Neuronal stem cell (in vitro differentiated cells): Measurements from ENCODE around the gene PRKCE.

ENCODE experiments used
- DNase-seq: peaks from one replicate; pipeline ENCODE4 v3.0.0-alpha.2; 2013; ENCODE audit warnings: low spot score
- H2AFZ ChIP-seq: one replicate; pipeline ENCODE4 v1.6.1; 2013; ENCODE audit warnings: mild to moderate bottlenecking, low read length, inconsistent platforms
- H2AK5ac ChIP-seq: 2 replicates; pipeline ENCODE4 v1.6.1; 2013; ENCODE audit warnings: low read depth, mild to moderate bottlenecking, inconsistent platforms, low read length, moderate library complexity, mixed read lengths
- H2BK120ac ChIP-seq: 2 replicates; pipeline ENCODE4 v1.6.1; 2013; ENCODE audit warnings: low read depth, mild to moderate bottlenecking, inconsistent platforms, low read length, moderate library complexity, mixed read lengths
- H2BK12ac ChIP-seq: one replicate; pipeline ENCODE4 v1.6.1; 2013; ENCODE audit warnings: low read length, inconsistent platforms
- H2BK15ac ChIP-seq: 2 replicates; pipeline ENCODE4 v1.6.1; 2013; ENCODE audit warnings: mild to moderate bottlenecking, low read length, inconsistent platforms, mixed read lengths
- H2BK5ac ChIP-seq: one replicate; pipeline ENCODE4 v1.6.1; 2013; ENCODE audit warnings: inconsistent platforms, mild to moderate bottlenecking, low read length, moderate library complexity
- H3K14ac ChIP-seq: one replicate; pipeline ENCODE4 v1.6.1; 2013; ENCODE audit warnings: low read length, inconsistent platforms
- H3K18ac ChIP-seq: 2 replicates; pipeline ENCODE4 v1.6.1; 2013; ENCODE audit warnings: low read length, inconsistent platforms
- H3K23ac ChIP-seq: 2 replicates; pipeline ENCODE4 v1.6.1; 2013; ENCODE audit warnings: low read depth, mild to moderate bottlenecking, mixed read lengths, low read length, inconsistent platforms; ENCODE audit not compliant: poor library complexity
- H3K27ac ChIP-seq: replicated peaks from 3 replicates; pipeline ENCODE4 v1.5.1; 2013; ENCODE audit warnings: low read length, inconsistent platforms
- H3K27me3 ChIP-seq, 3 experiments: 2 replicates each; pipeline ENCODE4 v1.6.1; 2013; ENCODE audit warnings: low read length in 3 of 3, mild to moderate bottlenecking in 2 of 3, inconsistent platforms in 1 of 3, low read depth in 1 of 3, mixed read lengths in 1 of 3, moderate library complexity in 1 of 3; ENCODE audit not compliant: control insufficient read depth in 3 of 3, insufficient read depth in 3 of 3
- H3K36me3 ChIP-seq, 2 donors: replicated peaks in 1 of 2; 2 replicates each; pipeline ENCODE4 v1.6.1; 2013; ENCODE audit warnings: low read length in 2 of 2; ENCODE audit not compliant: control insufficient read depth in 2 of 2, insufficient read depth in 2 of 2
- H3K4ac ChIP-seq: 2 replicates; pipeline ENCODE4 v1.6.1; 2013; ENCODE audit warnings: inconsistent platforms, mild to moderate bottlenecking, low read length, moderate library complexity
- H3K4me1 ChIP-seq, 2 donors: 1 replicate in 1 of 2; 2 replicates in 1 of 2; pipeline ENCODE4 v1.6.1; 2013; ENCODE audit warnings: low read length in 2 of 2, low read depth in 1 of 2; ENCODE audit not compliant: control insufficient read depth in 2 of 2, insufficient read depth in 1 of 2
- H3K4me2 ChIP-seq: one replicate; pipeline ENCODE4 v1.6.1; 2013; ENCODE audit warnings: mild to moderate bottlenecking, low read length, inconsistent platforms; ENCODE audit not compliant: insufficient read depth, poor library complexity, severe bottlenecking
- H3K4me3 ChIP-seq, 2 donors: 2 replicates each; pipeline ENCODE4 v1.5.1; 2013; ENCODE audit warnings: low read length in 2 of 2, mild to moderate bottlenecking in 2 of 2, inconsistent platforms in 1 of 2, moderate library complexity in 1 of 2
- H3K79me1 ChIP-seq: one replicate; pipeline ENCODE4 v1.6.1; 2013; ENCODE audit warnings: low read depth, mild to moderate bottlenecking, inconsistent platforms, low read length, moderate library complexity
- H3K9ac ChIP-seq: one replicate; pipeline ENCODE4 v1.6.1; 2013; ENCODE audit warnings: mild to moderate bottlenecking, low read depth, low read length, inconsistent platforms; ENCODE audit not compliant: poor library complexity
- H3K9me3 ChIP-seq, 2 donors: replicated peaks in 1 of 2; 2 replicates each; pipeline versions ENCODE3 to v1.6.1; 2013; ENCODE audit warnings: low read length in 2 of 2, mild to moderate bottlenecking in 2 of 2, inconsistent platforms in 1 of 2, low read depth in 1 of 2, mixed read lengths in 1 of 2, moderate library complexity in 1 of 2; ENCODE audit not compliant: control insufficient read depth in 2 of 2, insufficient read depth in 1 of 2
- H4K8ac ChIP-seq: one replicate; pipeline ENCODE4 v1.6.1; 2013; ENCODE audit warnings: low read depth, mild to moderate bottlenecking, inconsistent platforms, low read length, moderate library complexity
- H4K91ac ChIP-seq: one replicate; pipeline ENCODE4 v1.6.1; 2013; ENCODE audit warnings: low read length, low read depth, mild to moderate bottlenecking, inconsistent platforms; ENCODE audit not compliant: poor library complexity
- WGBS, 2 donors: extraction: QIAGEN DNeasy Blood & Tissue Kit; methylation state at CpG; one replicate each; pipeline ENCODE4 v1.1.7; 2013; ENCODE audit warnings: missing lambda C conversion rate in 2 of 2, mixed read lengths in 1 of 2; ENCODE audit not compliant: insufficient read length in 2 of 2, insufficient replicate concordance in 1 of 2; ENCODE audit errors: extremely low coverage in 2 of 2; 5-methylcytosine and 5-hydroxymethylcytosine counted together

The PRKCE gene

DNA sequence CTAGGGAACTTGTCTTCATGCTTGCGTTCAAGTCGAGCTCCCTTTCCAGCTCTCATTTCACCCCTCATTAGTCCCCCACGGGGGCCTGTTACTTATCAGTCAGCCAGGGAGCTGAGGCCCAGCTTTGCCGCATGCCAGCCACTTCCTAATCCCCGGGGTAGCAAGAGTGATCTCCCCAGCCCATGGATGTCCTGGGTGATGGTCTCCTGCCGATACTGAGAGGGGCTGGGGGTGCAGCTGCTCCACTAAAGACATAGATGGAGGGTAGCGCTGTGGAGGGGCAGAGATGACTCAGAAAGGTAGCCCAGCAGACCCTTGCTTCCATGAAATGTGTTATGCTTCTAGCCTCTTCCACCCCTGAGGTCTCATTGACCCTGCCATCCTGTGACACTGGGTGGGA is 331.7 kb downstream of the PRKCE start:
- no peaks in the 10 kb centered on the region for H3K79me1 ChIP-seq
- no peaks in the 10 kb centered on the region for H3K27me3 ChIP-seq
- peaks cover 0 to 4% of the 10 kb centered on the region in 2 donors for H3K4me1 ChIP-seq
- H2BK120ac ChIP-seq = no peak overlapping the region
- H3K4me2 ChIP-seq = no peak overlapping the region
- no peak overlapping the region for H3K18ac ChIP-seq
- no peak overlapping the region for H3K23ac ChIP-seq
- no peak overlapping the region for H3K14ac ChIP-seq
- no peaks in the 10 kb centered on the region for H3K9me3 ChIP-seq
- H3K4me3 ChIP-seq = no peak overlapping the region
- H4K8ac ChIP-seq = no peak overlapping the region
- H3K9ac ChIP-seq = no peak overlapping the region
- H2BK5ac ChIP-seq = no peak overlapping the region
- H2AK5ac ChIP-seq = no peak overlapping the region
- H2AFZ ChIP-seq = no peak overlapping the region
- no CpG with 5 or more reads among the region's 7 CpGs for WGBS, 2 donors
- DNase-seq = no peak
- H2BK15ac ChIP-seq = no peak overlapping the region
- H2BK12ac ChIP-seq = no peak overlapping the region
- no peak overlapping the region for H4K91ac ChIP-seq
- no peak overlapping the region for H3K27ac ChIP-seq
- no peak overlapping the region for H3K4ac ChIP-seq
- H3K36me3 ChIP-seq = no peaks in the 10 kb centered on the region

DNA sequence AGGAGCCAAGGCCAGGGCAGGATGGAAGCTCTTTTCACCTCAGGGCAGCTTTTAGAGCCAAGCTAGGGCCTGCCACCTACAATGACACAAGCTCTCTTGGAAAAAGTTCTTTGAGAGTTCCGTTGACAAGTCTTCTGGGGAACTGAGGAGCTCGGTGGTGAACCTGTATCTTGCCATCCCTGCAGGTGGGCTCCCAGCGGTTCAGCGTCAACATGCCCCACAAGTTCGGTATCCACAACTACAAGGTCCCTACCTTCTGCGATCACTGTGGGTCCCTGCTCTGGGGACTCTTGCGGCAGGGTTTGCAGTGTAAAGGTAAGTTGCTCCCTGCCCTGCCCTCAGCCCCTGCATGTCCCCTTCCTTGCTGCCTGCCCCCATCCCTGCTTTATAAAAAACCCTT is 332.9 kb downstream of the PRKCE start:
- peaks cover 0 to 4% of the 10 kb centered on the region in 2 donors for H3K4me1 ChIP-seq
- H2BK120ac ChIP-seq = no peak overlapping the region
- no peak overlapping the region for H2BK12ac ChIP-seq
- no CpG with 5 or more reads among the region's 7 CpGs for WGBS, 2 donors
- H3K79me1 ChIP-seq = no peaks in the 10 kb centered on the region
- no peak overlapping the region for H3K4me3 ChIP-seq
- no peaks in the 10 kb centered on the region for H3K27me3 ChIP-seq
- no peak overlapping the region for H3K18ac ChIP-seq
- H2BK5ac ChIP-seq = no peak overlapping the region
- no peak overlapping the region for H3K4me2 ChIP-seq
- H4K91ac ChIP-seq = no peak overlapping the region
- H3K14ac ChIP-seq = no peak overlapping the region
- no peak overlapping the region for H3K27ac ChIP-seq
- no peak overlapping the region for H3K9ac ChIP-seq
- no peak overlapping the region for H2AK5ac ChIP-seq
- no peak overlapping the region for H2BK15ac ChIP-seq
- no peaks in the 10 kb centered on the region for H3K9me3 ChIP-seq
- no peaks in the 10 kb centered on the region for H3K36me3 ChIP-seq
- no peak overlapping the region for H3K23ac ChIP-seq
- H4K8ac ChIP-seq = no peak overlapping the region
- H2AFZ ChIP-seq = no peak overlapping the region
- H3K4ac ChIP-seq = no peak overlapping the region
- no peak for DNase-seq

DNA sequence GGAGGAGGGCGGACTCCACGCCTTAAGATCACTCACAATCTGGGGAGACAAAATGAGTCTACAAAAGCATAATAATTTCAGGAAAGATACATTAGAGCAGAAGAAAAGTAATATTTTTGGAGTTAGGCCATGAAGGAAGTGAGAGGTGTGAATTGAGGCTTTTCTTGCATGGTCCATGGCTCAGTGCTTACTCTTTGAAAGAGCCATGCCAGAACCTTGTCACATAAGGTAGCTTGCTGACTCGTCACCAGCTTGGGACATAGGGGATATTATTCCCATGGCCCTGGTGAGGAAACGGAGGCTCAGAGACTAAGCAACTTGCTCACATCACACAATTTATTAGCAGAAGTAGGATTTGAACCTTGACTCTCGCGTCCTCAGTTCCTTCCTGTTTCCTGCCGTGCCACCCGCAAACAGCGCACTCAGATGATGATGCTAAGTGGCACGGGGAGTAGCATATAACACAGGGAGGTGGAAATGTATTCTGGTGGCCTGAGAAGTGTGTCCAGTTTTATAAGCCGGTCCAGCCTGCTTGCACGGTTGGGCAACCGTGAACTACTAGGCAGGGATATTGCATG is 333.5 kb downstream of the PRKCE start:
- Histone ChIP-seq H4K91ac (no peak overlapping the region), H3K4me1 (peaks cover 0 to 4% of the 10 kb centered on the region in 2 donors), H3K9ac (no peak overlapping the region), H3K36me3 (peaks cover 0 to 2% of the 10 kb centered on the region in 2 donors), H3K4ac (no peak overlapping the region), H3K4me2 (no peak overlapping the region), H3K27ac (no peak overlapping the region), H4K8ac (no peak overlapping the region), H3K27me3 (no peaks in the 10 kb centered on the region), H2AK5ac (no peak overlapping the region), H3K4me3 (no peak overlapping the region), H3K14ac (no peak overlapping the region), H2BK12ac (no peak overlapping the region), H2BK15ac (no peak overlapping the region), H3K18ac (no peak overlapping the region), H3K23ac (no peak overlapping the region), H2AFZ (no peak overlapping the region), H2BK5ac (no peak overlapping the region), H3K9me3 (no peaks in the 10 kb centered on the region), H3K79me1 (no peaks in the 10 kb centered on the region), H2BK120ac (no peak overlapping the region)
- WGBS, 2 donors = no CpG with 5 or more reads among the region's 13 CpGs
- no peak for DNase-seq

DNA sequence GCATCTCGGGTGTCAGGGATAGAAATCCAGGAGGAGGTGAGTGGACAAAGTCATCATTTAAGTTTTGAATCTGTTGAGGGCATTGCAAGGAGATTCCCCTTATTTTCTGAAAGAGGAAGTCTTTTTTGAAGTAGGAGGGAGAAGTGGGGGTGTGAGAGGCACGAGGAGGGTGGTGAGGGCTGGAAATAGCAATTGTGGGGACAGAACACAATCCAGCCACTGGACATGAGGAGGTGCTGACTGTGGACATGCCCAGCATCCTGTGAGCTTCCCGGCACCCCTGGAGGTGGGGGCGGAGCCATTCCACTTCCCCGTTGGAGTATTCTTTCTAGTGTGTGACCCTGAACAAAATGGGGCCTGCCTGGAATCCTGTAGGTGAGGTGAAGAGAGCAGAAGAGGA is 335.0 kb downstream of the PRKCE start:
- Histone ChIP-seq H3K14ac (no peak overlapping the region), H3K23ac (no peak overlapping the region), H3K36me3 (peaks cover 0 to 6% of the 10 kb centered on the region in 2 donors), H3K27me3 (no peaks in the 10 kb centered on the region), H3K79me1 (no peaks in the 10 kb centered on the region), H2BK5ac (no peak overlapping the region), H3K27ac (no peak overlapping the region), H4K8ac (no peak overlapping the region), H4K91ac (no peak overlapping the region), H3K4me1 (peaks cover 0 to 4% of the 10 kb centered on the region in 2 donors), H2AFZ (no peak overlapping the region), H2BK120ac (no peak overlapping the region), H3K18ac (no peak overlapping the region), H2BK12ac (no peak overlapping the region), H3K4me2 (no peak overlapping the region), H2BK15ac (no peak overlapping the region), H2AK5ac (no peak overlapping the region), H3K9ac (no peak overlapping the region), H3K4me3 (no peak overlapping the region), H3K9me3 (no peaks in the 10 kb centered on the region), H3K4ac (no peak overlapping the region)
- WGBS, 2 donors = no CpG with 5 or more reads among the region's 5 CpGs
- no peak for DNase-seq
